GM18502 (cell line): ENCODE data around the gene PLCB1.
"Not testable (repeated sequence)": the region's sequence is repeated elsewhere in the genome, so short reads cannot be mapped to it uniquely, and the experiment has no call there.

Source experiments
- ATAC-seq: cut with Tn5 transposase; IDR thresholded peaks from one replicate; pipeline ENCODE4 v1.9.1; 2021; ENCODE audit warnings: mild to moderate bottlenecking; ENCODE audit not compliant: unreplicated experiment, poor library complexity

Gene PLCB1

DNA sequence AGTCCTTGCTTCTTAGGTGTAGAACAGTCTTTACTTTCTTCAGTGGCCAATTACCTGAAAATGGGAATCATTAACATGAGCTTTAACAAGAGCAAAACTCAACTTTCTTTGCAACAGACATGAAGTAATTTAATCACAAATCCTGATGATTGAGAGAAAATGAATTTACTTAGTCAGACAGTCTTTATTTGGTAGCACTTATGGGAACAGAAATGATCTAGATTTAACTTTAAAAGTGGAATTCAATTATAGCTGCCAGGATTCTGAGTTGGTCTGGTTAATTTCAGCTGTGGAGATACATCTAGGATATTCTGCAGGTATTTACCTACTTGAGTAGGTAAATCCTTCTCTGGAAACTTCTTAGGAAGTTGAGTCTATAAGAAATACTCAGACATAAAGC lies 492.6 kb downstream of the PLCB1 start:
- ATAC-seq, result no peak

DNA sequence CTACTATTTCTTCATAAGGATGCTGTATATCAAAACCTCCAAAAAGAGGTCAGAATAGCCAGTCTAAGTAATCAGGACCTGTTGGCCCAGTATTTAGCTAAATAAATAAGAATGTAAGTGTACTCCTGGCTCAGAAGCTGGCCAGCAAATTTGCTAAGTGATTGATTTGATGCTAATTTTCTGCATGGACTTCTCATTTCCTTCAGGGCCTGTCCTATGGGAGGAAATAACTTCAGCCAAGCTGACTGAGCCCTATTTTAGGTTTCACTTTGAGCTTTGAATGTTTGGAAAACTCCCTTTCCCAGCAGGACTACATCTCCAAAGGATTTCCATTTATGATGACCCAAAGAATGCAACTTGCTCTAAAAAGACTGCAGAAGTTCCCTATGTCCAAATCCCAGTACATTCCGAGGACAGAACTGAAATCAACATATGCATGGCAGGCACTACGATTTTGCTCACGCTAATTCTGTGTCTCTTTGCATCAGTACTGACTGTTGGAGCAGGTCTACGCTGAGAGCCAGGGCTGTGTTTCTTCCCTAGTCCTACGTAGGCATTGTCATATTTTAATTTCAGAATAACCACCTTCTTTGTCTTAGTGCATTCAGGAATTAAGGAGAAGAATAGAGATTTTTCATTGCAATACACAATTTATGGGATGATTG lies 495.4 kb downstream of the PLCB1 start:
- no peak for ATAC-seq

DNA sequence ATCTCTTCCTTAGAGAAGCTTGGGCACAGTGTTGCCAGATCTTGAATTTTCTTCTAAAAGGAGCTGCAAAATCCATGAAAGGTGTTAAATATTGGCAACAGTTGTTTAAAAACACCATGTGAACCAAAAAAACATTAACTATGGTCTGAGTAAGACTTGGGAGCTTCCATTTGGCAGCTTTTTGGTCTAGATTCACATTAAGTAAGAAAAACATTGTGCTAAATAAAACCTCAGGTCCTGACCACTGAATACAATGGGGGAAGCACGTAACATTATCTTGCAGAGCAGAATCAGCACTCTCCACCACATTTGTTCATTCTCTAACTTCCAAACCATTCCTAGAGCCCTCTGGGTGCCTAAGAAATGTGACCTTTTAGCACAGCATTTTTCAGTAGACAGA lies 499.2 kb downstream of the PLCB1 start:
- ATAC-seq, result no peak

GRCh38 chr20:8633366-8633765 lies 501.3 kb downstream of the PLCB1 start:
- ATAC-seq, result no peak

DNA sequence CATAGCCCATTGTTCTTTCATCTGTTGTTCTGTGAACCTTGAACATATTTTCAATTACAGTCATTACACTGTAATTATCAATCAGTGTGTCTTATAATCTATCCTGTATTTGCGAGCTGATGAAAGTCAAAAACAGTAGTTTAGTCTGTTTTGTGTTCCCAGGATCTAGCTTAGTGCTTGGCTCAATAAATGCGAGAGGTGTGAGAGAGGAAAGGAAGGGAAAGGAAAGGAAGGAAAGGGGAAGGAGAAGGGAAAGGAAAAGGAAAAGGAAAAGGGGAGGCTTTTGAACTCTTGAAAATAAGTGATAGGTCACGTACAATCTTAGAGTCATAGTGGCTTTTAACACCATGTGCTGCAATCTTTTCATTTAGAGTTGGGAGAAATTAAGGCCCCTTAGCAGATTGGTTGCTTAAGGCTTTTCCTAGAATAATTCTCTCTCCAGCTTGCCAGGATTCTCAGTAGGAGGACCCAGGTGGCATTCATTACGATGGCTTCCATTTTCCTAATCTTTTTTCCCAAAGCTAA lies 503.0 kb downstream of the PLCB1 start:
- ATAC-seq, result no peak

DNA sequence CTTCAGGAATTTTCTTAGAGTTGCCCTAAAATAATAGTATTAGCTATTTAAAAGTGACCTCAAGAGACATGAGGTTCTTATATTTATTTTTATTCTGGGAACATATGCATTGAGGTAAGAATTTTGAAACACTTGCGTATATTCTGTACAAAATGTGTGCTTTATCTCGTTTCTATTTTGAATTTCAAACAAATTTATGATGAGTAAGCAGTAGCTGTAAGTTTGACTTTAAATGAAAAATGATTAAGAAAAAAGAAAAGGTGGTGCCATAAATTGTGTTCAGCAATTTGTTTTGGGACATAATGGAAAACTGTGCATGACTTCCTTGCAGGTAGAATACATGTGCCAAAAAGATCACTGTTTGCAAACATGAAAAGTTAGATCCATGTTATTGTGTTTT lies 503.8 kb downstream of the PLCB1 start:
- no peak for ATAC-seq

DNA sequence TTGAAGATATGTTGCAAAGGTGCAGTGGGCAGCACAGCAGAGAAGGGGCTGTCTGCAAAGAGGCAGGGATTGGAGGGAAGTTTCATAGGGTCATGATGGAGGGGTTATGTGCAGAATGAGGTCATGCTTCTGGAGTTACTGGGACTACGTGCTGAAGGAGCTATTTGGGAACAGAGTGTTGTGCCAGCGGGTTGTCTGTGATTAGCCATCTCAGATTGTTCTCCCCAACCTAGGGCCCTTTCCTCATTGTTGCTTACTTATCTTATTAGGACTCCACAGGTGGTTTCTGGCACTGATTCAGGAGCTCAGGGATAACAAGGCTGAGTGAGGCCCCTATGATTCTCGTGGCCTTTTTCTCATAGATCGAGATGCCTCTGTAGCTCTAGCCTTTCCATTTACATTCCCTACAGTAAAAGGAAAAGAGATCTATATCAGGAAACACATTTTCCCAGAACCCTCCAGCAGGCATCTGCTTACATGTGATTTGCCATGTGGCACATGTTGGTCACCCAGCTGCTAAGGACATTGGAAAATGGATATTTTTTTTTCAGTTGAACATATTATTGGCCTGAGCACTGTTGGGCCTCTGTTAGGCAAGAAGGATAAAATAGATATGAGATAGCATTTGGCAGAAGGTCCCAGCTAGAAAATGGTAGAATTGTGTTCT lies 507.2 kb downstream of the PLCB1 start:
- ATAC-seq, result no peak

GRCh38 chr20:8640461-8640860 lies 508.4 kb downstream of the PLCB1 start:
- ATAC-seq, result no peak

- no peak for ATAC-seq
Observed at GRCh38 chr20:8642247-8642646, 510.2 kb downstream of the PLCB1 start.

DNA sequence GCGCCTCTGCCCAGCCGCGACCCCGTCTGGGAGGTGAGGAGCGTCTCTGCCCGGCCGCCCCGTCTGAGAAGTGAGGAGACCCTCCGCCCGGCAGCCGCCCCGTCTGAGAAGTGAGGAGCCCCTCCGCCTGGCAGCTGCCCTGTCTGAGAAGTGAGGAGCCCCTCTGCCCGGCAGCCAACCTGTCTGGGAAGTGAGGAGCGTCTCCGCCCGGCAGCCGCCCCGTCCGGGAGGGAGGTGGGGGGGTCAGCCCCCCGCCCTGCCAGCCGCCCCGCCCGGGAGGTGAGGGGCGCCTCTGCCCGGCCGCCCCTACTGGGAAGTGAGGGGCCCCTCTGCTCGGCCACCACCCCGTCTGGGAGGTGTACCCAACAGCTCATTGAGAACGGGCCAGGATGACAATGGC lies 512.4 kb downstream of the PLCB1 start:
- not testable (repeated sequence) for ATAC-seq

DNA sequence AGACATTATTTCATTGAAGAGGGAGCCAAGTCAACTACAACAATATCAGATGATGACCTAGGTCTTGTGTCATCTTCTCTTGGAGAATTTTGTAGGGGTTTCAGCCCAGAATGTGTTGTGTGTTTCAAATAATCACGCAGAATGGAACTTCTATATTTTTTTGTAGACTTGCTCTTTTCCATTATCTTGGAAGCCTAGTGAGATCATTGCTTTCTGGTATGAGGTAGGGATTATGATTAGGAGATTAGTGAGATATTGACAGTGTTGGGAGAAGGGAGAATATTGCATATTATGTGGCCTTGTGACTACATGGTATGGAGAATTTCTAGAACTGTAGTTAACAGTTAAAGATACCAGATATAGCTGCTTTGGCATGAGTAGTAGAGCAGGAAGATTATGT lies 513.3 kb downstream of the PLCB1 start:
- ATAC-seq, result no peak

- ATAC-seq, result no peak
Observed at GRCh38 chr20:8646033-8646441, 514.0 kb downstream of the PLCB1 start.

- no peak for ATAC-seq
Observed at GRCh38 chr20:8646716-8647115, 514.6 kb downstream of the PLCB1 start.

GRCh38 chr20:8647961-8648441 lies 515.9 kb downstream of the PLCB1 start:
- no peak for ATAC-seq

- no peak for ATAC-seq
Observed at GRCh38 chr20:8648466-8648865, 516.4 kb downstream of the PLCB1 start.

DNA sequence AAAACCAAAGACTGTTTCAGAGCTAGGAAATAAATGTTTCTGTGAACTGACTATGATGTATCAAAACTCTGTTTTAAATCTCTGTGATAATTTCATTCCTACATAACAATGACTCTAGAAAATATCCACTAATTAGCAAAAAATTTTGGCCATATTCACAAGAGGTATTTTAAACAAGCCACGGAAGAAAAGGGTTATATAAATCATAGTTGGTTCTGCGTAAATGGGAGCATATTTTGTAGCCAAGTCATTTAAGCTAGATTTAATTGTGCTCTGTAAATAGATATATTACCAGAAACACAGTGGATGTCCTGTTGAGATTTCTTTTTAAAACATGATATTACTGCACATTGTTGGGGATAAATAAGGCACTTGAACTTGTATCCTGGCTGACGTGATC lies 520.3 kb downstream of the PLCB1 start:
- ATAC-seq, result no peak

DNA sequence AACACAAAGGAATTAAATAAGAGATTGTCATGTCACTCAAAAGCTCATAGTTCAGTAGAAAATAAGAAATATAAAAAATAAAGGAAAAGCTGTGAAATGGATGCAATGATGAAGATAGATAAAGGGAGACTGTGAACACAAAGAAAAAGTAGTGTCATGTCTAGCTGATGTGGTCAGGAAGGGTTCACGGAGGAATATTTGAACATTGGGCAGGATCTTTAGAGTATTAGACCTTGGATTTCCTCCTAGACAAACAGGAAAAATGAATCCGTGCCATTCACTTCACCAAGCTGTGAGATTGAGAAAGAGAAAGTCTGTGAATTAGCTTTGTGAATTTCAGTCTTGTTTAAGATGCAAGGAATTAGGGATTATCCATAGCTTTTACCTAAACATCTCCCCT lies 522.4 kb downstream of the PLCB1 start:
- ATAC-seq, result no peak

DNA sequence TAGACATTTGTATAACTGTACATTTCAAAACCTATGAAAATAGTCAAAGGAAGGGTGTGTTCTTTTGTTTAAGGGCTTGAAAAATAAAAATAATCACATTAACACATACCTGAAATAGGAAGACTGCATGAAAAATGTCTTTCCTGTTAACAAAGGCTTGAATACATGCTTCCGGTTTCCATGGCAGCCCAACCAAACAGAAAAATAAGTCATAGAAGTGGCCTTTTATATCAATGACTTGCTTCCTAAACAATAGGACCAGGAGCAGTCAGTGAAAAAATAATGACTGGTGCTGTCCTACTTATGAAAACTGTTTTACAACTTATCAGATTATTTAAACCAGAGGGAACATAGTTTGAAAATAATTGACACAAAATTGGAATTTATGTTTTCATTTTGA lies 524.3 kb downstream of the PLCB1 start:
- ATAC-seq, result no peak

GRCh38 chr20:8657664-8658063 lies 525.6 kb downstream of the PLCB1 start:
- no peak for ATAC-seq

GRCh38 chr20:8658103-8658502 lies 526.0 kb downstream of the PLCB1 start:
- ATAC-seq, result no peak

DNA sequence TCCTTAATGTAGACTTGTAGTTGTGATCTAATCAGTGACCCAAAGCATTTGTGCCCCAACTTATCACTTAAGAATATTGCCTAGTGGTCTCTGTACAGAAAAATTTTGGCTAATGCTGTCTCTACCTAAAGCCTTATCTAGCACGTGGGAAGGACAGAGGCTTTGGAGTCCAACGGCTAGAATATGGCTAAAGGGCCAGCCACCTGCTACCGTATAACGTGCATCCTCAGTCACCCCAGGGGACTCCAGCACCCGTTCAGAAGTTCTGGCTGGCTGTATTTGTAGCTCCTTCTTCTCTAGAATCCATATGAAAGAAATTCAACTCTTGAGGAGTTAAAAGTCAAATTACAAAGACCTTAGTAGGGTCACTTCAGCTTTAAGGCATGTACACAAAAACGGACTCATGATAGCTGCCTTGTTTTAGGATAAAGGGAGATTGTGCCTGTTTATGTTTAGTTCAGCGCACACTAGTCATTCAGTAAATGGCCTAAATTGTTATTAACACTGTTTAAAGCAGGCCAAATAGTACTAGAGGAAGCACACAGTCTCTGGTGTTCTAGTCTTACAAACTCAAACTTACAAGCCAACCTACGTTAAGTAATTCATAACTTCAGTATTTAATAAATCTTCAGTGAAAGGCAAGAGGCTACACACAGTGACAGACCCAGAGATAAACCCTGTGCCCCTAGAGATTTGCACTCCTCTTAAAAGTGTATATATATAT lies 529.3 kb downstream of the PLCB1 start:
- no peak for ATAC-seq
